Measurements from ENCODE around the gene ARHGEF26. TPM values are rescaled to one million over a fixed set of nuclear protein-coding genes. Genes with fewer than 3 reads are reported as not detected.

The ARHGEF26 gene
- total and polyA plus RNA-seq, 8 donors = 3.9 to 40.6 (median 20.9) TPM

DNA sequence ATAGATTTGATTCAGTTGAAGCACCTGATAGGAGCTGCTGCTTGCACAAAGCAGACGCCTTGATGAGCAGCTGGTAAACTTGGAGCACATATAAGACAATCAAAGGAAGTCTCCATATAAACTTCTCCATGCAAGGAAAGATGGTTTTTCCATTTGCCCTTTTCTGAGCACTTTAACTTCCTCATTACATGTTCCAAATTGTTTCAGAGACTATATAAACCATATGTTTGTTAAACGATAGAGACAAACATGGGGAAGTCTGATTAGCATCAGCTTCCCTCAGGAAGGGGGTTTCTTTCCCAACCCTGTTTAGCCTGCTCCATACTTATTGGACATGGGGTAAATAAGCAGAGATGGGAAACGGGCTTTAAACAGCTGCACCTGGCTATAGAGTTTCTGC, 115.1 kb downstream of the ARHGEF26 start:
- WGBS, 5 donors = 55 to 65% (median 59%) methylated on average over 3 of the region's 3 CpGs
- H3K36me3 ChIP-seq = peaks cover 0 to 33% (median 26%) of the 10 kb centered on the region in 4 donors
- intact Hi-C loops (cut with DNase I; ENCODE audit: low total_unique reads) = no loop called here
- DNase-seq = no peak
- H3K9me3 ChIP-seq = no peaks in the 10 kb centered on the region
- H3K27me3 ChIP-seq = no peaks in the 10 kb centered on the region
- no peak for TF ChIP-seq POLR2AphosphoS5 (IDR thresholded peaks at IDR 0.05)
- TF ChIP-seq EP300 (IDR thresholded peaks at IDR 0.05) = no peak
- H3K4me3 ChIP-seq = no peak overlapping the region
- H3K27ac ChIP-seq = no peak overlapping the region
- H3K4me1 ChIP-seq = no peaks in the 10 kb centered on the region

DNA sequence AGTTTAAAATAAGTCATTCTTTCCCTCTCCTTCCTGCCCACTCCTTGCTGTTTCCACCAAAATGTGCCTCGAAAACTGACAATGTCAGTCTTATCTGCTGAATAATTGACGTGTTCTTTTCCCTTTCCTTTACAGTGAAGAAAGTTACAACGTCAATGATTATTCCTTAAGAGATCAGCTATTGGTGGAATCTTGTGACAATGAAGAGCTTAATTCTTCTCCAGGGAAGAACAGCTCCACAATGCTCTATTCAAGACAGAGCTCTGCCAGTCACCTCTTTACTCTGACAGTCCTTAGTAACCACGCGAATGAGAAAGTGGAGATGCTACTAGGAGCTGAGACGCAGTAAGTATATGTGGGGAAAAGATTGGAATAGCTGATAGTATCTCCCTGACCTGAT, 119.0 kb downstream of the ARHGEF26 start:
- TF ChIP-seq EP300 (IDR thresholded peaks at IDR 0.05) (no peak), POLR2A (IDR thresholded peaks at IDR 0.05) (no peak), POLR2AphosphoS5 (IDR thresholded peaks at IDR 0.05) (no peak)
- TF ChIP-seq, protein P1, sequence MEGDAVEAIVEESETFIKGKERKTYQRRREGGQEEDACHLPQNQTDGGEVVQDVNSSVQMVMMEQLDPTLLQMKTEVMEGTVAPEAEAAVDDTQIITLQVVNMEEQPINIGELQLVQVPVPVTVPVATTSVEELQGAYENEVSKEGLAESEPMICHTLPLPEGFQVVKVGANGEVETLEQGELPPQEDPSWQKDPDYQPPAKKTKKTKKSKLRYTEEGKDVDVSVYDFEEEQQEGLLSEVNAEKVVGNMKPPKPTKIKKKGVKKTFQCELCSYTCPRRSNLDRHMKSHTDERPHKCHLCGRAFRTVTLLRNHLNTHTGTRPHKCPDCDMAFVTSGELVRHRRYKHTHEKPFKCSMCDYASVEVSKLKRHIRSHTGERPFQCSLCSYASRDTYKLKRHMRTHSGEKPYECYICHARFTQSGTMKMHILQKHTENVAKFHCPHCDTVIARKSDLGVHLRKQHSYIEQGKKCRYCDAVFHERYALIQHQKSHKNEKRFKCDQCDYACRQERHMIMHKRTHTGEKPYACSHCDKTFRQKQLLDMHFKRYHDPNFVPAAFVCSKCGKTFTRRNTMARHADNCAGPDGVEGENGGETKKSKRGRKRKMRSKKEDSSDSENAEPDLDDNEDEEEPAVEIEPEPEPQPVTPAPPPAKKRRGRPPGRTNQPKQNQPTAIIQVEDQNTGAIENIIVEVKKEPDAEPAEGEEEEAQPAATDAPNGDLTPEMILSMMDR (IDR thresholded peaks at IDR 0.05) = no peak
- intact Hi-C loops (cut with DNase I; ENCODE audit: low total_unique reads) = no loop called here

DNA sequence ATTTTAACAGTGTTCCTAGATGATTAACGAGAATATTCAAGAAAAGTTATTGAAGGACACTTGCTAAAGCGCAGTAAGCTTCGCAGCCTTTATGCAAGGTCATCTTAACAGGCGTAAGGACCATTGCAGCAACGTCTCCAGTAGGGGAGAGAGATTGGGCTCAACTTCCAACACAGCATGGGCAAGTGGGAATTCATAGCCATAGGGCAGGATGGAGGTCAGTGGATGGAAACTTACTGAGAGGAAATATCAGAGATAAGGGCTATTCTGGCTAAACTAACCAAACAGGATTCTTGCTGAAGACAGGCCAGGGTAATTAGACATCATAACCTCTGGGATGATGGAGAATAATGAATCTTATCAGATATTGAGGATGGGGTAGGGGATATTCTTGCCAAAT, 120.3 kb downstream of the ARHGEF26 start:
- WGBS, 5 donors = 90 to 96% (median 93%) methylated on average over 5 of the region's 5 CpGs
- TF ChIP-seq EP300 (IDR thresholded peaks at IDR 0.05) = no peak
- TF ChIP-seq, protein P1 (IDR thresholded peaks at IDR 0.05) = no peak
- TF ChIP-seq POLR2A (IDR thresholded peaks at IDR 0.05) = no peak
- TF ChIP-seq POLR2AphosphoS5 (IDR thresholded peaks at IDR 0.05) = no peak
- DNase-seq = no peak
- Histone ChIP-seq H3K27ac (no peak overlapping the region), H3K4me3 (no peak overlapping the region), H3K4me1 (peaks cover 0 to 8% (median 5%) of the 10 kb centered on the region in 4 donors), H3K9me3 (no peaks in the 10 kb centered on the region), H3K27me3 (no peaks in the 10 kb centered on the region), H3K36me3 (peaks cover 0 to 34% (median 23%) of the 10 kb centered on the region in 4 donors)
- intact Hi-C loops (cut with DNase I; ENCODE audit: low total_unique reads) = no loop called here

More for the DNA sequence above, 119.0 kb downstream of the ARHGEF26 start:
- DNase-seq = no peak
- H3K4me1 ChIP-seq = peaks cover 0 to 6% (median 3%) of the 10 kb centered on the region in 4 donors
- no peaks in the 10 kb centered on the region for H3K27me3 ChIP-seq
- 88 to 94% (median 92%) methylated on average over 6 of the region's 6 CpGs for WGBS, 5 donors
- H3K27ac ChIP-seq = no peak overlapping the region
- no peaks in the 10 kb centered on the region for H3K9me3 ChIP-seq
- H3K4me3 ChIP-seq = no peak overlapping the region
- peaks cover 0 to 30% (median 25%) of the 10 kb centered on the region in 4 donors for H3K36me3 ChIP-seq

DNA sequence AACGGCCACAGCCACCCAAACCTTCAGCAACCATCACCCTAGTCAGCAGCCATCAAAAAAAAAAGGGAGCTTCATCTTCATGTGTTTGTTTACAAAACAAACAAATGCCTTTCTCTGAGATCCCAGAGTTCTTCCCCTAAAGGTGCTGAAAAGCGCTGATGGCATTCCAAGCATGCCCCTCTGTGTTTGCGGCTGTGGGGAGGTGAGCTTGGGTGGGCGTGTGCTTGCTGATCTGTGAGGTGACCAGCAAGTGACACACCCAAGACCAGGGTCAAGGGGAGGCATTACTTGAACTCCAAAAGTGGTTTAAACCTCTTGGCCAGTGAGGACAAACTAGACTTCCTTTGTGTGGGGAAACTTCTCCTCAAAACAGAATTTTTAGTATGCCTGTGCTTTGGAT, 121.6 kb downstream of the ARHGEF26 start:
- TF ChIP-seq, protein P1 (IDR thresholded peaks at IDR 0.05) = no peak
- TF ChIP-seq POLR2AphosphoS5 (IDR thresholded peaks at IDR 0.05) = no peak
- TF ChIP-seq EP300 (IDR thresholded peaks at IDR 0.05) = no peak
- no peak for TF ChIP-seq POLR2A (IDR thresholded peaks at IDR 0.05)
- Histone ChIP-seq H3K9me3 (no peaks in the 10 kb centered on the region), H3K36me3 (peaks cover 0 to 42% (median 24%) of the 10 kb centered on the region in 4 donors), H3K4me1 (peaks cover 0 to 8% (median 5%) of the 10 kb centered on the region in 4 donors), H3K4me3 (no peak overlapping the region), H3K27ac (peak overlapping the region in 3 of 5 donors; percentile 37 to 49 (median 37)), H3K27me3 (no peaks in the 10 kb centered on the region)
- DNase-seq = no peak
- intact Hi-C loops (cut with DNase I; ENCODE audit: low total_unique reads) = no loop called here
- WGBS, 5 donors = 85 to 88% (median 86%) methylated on average over 4 of the region's 4 CpGs

DNA sequence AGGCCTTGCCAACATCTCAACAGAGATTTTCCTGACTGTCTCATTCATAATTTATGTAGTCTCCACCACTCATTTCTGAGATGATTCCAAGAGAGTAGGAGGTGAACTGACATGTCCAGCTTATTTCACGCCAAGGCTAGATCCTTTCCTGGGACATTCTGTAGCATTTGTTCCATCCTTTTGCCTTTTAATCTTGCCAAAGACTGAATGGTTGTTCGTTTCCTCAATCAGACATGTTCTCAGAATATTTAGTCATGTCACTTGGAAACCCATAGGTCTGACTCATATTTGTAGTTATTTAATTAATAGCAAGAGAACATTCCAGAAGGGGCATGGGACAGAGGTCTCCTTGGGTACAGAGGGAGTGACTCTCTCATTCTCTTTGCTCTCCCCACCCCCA, 122.2 kb downstream of the ARHGEF26 start:
- no peak for TF ChIP-seq POLR2A (IDR thresholded peaks at IDR 0.05)
- TF ChIP-seq POLR2AphosphoS5 (IDR thresholded peaks at IDR 0.05) = peak in 1 of 3 donors; percentile 64

More for the DNA sequence above, 122.2 kb downstream of the ARHGEF26 start:
- Histone ChIP-seq H3K4me1 (peaks cover 0 to 8% (median 5%) of the 10 kb centered on the region in 4 donors), H3K4me3 (no peak overlapping the region), H3K9me3 (no peaks in the 10 kb centered on the region), H3K36me3 (peaks cover 0 to 42% (median 24%) of the 10 kb centered on the region in 4 donors), H3K27me3 (no peaks in the 10 kb centered on the region), H3K27ac (peak overlapping the region in 3 of 5 donors; percentile 37 to 49 (median 37))
- WGBS, 5 donors = 59 to 78% (median 69%) methylated on average over 2 of the region's 2 CpGs
- no peak for DNase-seq
- intact Hi-C loops (cut with DNase I; ENCODE audit: low total_unique reads) = no loop called here
